A549 (cell line): ENCODE data around the gene ADAP1.

Experiments used
- CBX8 ChIP-seq: fragments of 200-600 bp; sonication (generic); IDR thresholded peaks from 2 replicates; pipeline ENCODE4 v1.6.1; 2016
- EP300 ChIP-seq, 2 experiments: fragments of >200 bp; sonication (Bioruptor Twin); formaldehyde crosslinking; IDR thresholded peaks; 2 replicates in 1 of 2; 3 replicates in 1 of 2; pipeline ENCODE4 v1.6.1; 2016 to 2017
- HOXA7 ChIP-seq: fragments of 250-450 bp; sonication (Bioruptor Pico); IDR thresholded peaks from 2 replicates; pipeline ENCODE4 v1.5.0; 2020; ENCODE audit warnings: mild to moderate bottlenecking, moderate library complexity
- NR3C1 ChIP-seq: fragments of >200 bp; sonication (Bioruptor Twin); formaldehyde crosslinking; IDR thresholded peaks from 3 replicates; pipeline ENCODE4 v1.6.1; 2017
- POLR2A ChIP-seq: IDR thresholded peaks from 2 replicates; pipeline ENCODE4 v1.6.1; 2012; ENCODE audit warnings: mild to moderate bottlenecking, low read length
- ZSCAN20 ChIP-seq: fragments of 250-450 bp; sonication (Bioruptor Pico); IDR thresholded peaks from 2 replicates; pipeline ENCODE4 v1.8.0; 2022; ENCODE audit warnings: mild to moderate bottlenecking, moderate library complexity
- TF ChIP-seq, protein P1 (sequence below): fragments of 200-600 bp; sonication (generic); IDR thresholded peaks from 2 replicates; pipeline ENCODE4 v1.6.1; 2016; ENCODE audit warnings: antibody characterized with exemption, mild to moderate bottlenecking, moderate library complexity
- TF ChIP-seq, protein P2 (sequence below): fragments of >200 bp; sonication (Bioruptor Twin); formaldehyde crosslinking; IDR thresholded peaks from 3 replicates; pipeline ENCODE4 v1.5.1; 2016
- TF ChIP-seq, protein P3 (sequence below): IDR thresholded peaks from 2 replicates; pipeline ENCODE4 v1.6.1; 2012
- TF ChIP-seq, protein P4 (sequence below): IDR thresholded peaks from 2 replicates; pipeline ENCODE4 v1.6.1; 2012

GRCh38 chr7:974820-975681 lies 20.6 kb upstream of the ADAP1 start, which contains the start of gene COX19:
- TF ChIP-seq, protein P1, sequence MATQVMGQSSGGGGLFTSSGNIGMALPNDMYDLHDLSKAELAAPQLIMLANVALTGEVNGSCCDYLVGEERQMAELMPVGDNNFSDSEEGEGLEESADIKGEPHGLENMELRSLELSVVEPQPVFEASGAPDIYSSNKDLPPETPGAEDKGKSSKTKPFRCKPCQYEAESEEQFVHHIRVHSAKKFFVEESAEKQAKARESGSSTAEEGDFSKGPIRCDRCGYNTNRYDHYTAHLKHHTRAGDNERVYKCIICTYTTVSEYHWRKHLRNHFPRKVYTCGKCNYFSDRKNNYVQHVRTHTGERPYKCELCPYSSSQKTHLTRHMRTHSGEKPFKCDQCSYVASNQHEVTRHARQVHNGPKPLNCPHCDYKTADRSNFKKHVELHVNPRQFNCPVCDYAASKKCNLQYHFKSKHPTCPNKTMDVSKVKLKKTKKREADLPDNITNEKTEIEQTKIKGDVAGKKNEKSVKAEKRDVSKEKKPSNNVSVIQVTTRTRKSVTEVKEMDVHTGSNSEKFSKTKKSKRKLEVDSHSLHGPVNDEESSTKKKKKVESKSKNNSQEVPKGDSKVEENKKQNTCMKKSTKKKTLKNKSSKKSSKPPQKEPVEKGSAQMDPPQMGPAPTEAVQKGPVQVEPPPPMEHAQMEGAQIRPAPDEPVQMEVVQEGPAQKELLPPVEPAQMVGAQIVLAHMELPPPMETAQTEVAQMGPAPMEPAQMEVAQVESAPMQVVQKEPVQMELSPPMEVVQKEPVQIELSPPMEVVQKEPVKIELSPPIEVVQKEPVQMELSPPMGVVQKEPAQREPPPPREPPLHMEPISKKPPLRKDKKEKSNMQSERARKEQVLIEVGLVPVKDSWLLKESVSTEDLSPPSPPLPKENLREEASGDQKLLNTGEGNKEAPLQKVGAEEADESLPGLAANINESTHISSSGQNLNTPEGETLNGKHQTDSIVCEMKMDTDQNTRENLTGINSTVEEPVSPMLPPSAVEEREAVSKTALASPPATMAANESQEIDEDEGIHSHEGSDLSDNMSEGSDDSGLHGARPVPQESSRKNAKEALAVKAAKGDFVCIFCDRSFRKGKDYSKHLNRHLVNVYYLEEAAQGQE = no peak
- TF ChIP-seq ZSCAN20 (CRISPR knock-in tag) (no peak), NR3C1 (no peak), CBX8 (no peak), POLR2A (peak; percentile 68), EP300 (IDR thresholded peaks at IDR 0.05) (no peak), HOXA7 (no peak)
- TF ChIP-seq, protein P2, sequence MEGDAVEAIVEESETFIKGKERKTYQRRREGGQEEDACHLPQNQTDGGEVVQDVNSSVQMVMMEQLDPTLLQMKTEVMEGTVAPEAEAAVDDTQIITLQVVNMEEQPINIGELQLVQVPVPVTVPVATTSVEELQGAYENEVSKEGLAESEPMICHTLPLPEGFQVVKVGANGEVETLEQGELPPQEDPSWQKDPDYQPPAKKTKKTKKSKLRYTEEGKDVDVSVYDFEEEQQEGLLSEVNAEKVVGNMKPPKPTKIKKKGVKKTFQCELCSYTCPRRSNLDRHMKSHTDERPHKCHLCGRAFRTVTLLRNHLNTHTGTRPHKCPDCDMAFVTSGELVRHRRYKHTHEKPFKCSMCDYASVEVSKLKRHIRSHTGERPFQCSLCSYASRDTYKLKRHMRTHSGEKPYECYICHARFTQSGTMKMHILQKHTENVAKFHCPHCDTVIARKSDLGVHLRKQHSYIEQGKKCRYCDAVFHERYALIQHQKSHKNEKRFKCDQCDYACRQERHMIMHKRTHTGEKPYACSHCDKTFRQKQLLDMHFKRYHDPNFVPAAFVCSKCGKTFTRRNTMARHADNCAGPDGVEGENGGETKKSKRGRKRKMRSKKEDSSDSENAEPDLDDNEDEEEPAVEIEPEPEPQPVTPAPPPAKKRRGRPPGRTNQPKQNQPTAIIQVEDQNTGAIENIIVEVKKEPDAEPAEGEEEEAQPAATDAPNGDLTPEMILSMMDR = no peak
- TF ChIP-seq, protein P3, sequence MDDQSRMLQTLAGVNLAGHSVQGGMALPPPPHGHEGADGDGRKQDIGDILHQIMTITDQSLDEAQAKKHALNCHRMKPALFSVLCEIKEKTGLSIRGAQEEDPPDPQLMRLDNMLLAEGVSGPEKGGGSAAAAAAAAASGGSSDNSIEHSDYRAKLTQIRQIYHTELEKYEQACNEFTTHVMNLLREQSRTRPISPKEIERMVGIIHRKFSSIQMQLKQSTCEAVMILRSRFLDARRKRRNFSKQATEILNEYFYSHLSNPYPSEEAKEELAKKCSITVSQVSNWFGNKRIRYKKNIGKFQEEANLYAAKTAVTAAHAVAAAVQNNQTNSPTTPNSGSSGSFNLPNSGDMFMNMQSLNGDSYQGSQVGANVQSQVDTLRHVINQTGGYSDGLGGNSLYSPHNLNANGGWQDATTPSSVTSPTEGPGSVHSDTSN = no peak
- TF ChIP-seq, protein P4, sequence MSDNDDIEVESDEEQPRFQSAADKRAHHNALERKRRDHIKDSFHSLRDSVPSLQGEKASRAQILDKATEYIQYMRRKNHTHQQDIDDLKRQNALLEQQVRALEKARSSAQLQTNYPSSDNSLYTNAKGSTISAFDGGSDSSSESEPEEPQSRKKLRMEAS = peak; percentile 52
